ENCODE measurements around the gene CCL3.
"Not testable (repeated sequence)": the region's sequence is repeated elsewhere in the genome, so short reads cannot be mapped to it uniquely, and the experiment has no call there.

The CCL3 gene

DNA sequence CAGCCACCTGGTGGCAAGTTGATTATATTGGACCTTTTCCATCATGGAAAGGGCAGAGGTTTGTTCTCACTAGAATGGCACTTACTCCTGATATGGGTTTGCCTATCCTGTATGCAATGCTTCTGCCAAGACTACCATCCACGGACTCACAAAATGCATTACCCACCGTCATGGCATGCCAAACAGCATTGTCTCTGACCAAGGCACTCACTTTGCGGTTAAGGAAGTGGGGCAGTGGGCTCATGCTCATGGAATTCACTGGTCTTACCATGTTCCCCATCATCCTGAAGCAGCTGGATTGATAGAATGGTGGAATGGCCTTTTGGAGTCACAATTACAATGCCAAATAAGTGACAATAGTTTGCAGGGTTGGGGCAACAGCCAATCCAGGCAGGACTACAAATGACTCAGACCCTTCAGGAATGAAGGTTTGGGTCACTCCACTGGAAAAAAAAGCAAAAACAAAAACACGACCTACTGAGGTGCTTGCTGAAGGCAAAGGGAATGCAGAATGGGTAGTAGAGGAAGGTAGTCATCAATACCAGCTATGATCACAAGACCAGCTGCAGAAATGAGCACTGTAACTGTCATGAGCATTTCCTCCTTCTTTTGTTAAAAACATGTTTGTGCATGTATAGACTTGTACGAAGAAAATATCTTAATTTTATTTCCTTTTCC, 25.2 kb upstream of the CCL3 start:
- not testable (repeated sequence) for FAIRE-seq

DNA sequence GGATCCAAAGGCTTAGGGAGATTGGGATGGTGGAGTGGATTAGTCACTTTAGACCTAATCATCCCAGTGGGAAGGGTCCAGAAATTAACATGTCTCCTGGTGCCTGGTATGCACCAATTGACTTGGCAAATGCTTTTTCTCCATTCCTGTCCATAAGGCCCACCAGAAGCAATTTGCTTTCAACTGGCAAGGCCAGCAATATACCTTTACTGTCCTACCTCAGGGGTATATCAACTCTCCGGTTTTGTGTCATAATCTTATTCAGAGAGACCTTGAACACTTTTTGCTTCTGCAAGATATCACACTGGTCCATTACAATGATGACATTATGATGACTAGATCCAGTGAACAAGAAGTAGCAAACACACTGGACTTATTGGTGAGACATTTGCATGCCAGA, 23.2 kb upstream of the CCL3 start:
- not testable (repeated sequence) for FAIRE-seq

- no peak for FAIRE-seq
These were observed 22.6 kb upstream of the CCL3 start for GRCh38 chr17:36112572-36112971.

DNA sequence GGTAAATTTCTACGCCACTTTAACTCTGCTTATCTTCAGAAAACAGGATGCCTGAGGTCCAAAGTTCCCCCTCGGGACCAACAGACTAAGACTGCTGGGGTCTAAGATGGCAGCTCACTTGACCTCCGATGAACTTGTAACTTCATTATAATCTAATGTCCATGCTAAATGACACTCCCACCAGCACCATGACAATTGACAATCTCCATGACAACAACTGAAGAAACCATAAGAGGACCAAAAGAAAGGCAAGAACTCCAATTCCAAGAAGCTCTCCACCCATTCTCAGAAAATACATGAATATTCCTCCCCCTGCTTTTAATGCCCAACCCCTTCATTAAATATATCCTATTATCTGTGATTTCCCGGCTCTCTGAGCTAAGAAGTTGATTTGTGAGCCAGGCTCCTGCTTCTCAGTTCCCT, 21.1 kb upstream of the CCL3 start:
- no peak for FAIRE-seq

DNA sequence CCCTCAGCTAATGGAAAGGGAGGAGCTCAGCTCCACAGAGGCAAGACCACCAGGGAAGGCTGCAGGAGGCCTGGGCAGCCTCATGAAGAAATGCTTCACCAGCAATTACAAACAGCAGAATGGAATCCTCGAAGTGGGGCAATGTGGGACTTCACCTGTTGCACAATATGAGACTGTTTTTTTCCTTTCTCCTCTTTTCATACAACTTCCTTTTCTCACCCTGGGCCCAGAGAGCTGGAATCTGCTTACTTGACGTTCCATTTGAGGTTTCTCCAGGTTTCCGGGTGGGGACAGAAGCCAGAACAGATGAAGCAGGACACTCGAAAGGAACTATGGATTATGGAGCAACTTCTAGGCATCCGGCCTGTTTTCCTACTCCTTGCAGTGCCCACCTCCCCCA, 18.3 kb upstream of the CCL3 start:
- FAIRE-seq = not testable (repeated sequence)

DNA sequence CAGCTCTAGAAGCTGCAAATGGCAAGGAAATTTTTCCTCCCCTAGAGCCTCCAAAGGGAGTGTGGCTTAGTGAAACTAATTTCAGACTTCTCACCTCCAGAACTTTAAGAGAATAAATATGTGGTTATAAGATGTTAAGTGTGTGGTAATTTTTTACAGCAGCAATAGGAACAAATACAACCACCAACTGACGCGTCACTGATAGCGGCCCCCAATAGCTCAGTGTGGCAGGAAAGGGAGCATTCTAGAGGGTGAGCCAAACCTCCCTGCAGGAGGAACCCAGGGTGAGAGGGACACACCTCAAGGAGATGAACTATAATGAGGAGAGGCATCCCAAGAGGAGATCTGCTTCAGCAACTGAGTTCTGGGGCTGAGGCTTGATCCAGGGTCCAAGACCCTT, 17.7 kb upstream of the CCL3 start:
- FAIRE-seq = no peak

- FAIRE-seq = no peak
These were observed 16.5 kb upstream of the CCL3 start for GRCh38 chr17:36106493-36106835.

GRCh38 chr17:36105781-36106492, 16.0 kb upstream of the CCL3 start:
- no peak for FAIRE-seq

DNA sequence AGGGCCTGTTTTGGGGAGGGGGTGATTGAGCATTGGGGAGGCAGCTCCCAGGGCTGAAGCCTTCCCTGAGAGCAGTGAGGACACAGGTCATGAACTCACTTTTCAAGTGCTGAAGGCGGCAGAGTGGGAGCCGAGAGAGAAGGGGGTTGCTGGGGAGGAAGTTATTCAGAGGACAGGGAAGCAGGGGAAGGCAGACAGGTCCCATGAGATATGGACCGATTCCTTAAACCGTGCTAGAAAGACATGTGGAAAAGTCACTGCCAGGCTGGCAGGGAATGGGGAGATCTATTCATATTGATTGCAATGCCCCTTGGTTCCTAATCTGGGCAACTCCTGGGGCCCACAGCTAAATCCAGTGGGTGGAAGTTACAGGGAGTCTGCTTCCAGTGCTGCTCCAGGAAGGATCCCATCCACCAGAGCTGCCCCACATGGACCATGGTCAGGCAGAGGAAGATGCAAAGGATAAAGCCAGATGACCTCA, 14.8 kb upstream of the CCL3 start:
- no peak for FAIRE-seq

DNA sequence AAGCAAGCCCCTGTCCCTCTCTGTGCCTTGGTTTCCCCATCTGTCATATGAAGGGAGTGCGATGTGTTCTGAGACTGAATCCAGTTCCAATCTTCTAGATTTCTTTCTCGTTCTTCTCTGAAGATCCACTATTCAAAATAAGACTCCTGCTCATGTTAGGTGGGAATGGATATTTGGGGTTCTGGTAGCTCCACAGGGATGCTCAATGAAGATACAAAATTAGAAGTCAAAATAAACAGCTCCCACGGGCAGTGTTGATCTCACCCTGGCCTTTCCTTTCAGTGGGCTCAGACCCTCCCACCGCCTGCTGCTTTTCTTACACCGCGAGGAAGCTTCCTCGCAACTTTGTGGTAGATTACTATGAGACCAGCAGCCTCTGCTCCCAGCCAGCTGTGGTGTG, 14.3 kb upstream of the CCL3 start:
- FAIRE-seq = not testable (repeated sequence)

DNA sequence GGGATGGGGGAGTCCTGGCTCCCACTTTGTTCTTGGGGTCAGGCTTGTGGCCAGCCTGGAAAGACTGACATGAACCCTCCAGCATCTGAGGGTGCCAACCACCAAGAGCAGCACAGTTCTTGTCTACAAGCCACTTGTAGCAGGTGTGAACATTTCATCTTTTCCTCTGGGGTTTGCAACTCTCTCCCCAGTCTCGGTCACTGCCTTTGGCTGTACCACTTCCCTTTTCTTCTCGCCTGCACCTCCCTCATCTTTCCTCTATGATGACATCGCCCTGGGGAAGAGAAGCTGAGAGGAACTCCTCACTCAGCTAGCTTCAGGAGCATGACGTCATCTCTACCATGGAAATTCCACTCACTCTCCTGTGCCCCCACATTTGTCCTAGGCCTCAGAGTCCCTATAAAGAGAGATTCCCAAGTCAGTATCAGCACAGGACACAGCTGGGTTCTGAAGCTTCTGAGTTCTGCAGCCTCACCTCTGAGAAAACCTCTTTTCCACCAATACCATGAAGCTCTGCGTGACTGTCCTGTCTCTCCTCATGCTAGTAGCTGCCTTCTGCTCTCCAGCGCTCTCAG, 13.5 kb upstream of the CCL3 start, which contains the start of gene CCL4:
CCL4 (plus strand) TSS at position 427 of the 575 bp plus-strand sequence; CDS start at position 506, 79 bp downstream.
- not testable (repeated sequence) for FAIRE-seq

- FAIRE-seq = not testable (repeated sequence)
These were observed 9.1 kb upstream of the CCL3 start for GRCh38 chr17:36099004-36099403.

DNA sequence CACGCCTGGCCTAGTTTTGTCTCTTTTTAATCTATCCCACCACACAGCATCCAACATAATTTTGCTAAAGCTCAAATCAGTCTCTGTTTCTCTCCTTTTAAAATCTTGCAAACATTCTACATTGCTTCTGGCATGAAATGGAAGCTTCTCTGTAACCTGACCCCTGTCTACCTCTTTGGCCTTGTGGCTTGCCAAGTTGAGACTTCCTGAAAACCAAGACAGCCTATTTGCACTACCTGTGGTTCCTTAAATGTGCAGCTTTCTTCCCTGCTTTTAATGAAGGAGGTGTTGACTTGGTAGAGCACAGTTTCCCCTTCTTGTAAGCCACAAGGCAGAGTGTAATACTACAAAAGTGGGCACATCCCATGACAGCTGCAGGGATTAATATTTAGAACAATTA, 6.0 kb upstream of the CCL3 start:
- FAIRE-seq = no peak

- FAIRE-seq = no peak
These were observed 4.8 kb upstream of the CCL3 start for GRCh38 chr17:36094746-36095145.

GRCh38 chr17:36094232-36094631, 4.3 kb upstream of the CCL3 start:
- no peak for FAIRE-seq

DNA sequence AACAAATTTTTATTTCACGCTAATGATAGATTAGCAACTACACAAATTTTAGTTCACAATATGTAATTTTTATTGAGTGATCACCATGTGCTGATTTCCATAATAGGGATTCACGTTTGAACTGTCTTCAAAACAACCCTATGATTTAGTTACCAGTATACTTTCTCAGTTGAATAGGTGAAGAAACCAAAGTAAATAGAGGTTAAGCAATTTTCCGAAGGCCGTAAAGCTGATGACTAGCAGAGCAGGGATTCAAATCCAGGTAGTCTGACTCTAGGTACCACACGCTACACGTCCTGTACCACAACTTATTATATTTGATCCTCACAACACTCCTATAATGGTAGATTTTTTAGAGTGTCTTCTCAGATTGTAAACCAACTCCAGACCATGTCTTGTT, 2.8 kb upstream of the CCL3 start:
- not testable (repeated sequence) for FAIRE-seq

- no peak for FAIRE-seq
These were observed 2.3 kb upstream of the CCL3 start for GRCh38 chr17:36092230-36092629.

DNA sequence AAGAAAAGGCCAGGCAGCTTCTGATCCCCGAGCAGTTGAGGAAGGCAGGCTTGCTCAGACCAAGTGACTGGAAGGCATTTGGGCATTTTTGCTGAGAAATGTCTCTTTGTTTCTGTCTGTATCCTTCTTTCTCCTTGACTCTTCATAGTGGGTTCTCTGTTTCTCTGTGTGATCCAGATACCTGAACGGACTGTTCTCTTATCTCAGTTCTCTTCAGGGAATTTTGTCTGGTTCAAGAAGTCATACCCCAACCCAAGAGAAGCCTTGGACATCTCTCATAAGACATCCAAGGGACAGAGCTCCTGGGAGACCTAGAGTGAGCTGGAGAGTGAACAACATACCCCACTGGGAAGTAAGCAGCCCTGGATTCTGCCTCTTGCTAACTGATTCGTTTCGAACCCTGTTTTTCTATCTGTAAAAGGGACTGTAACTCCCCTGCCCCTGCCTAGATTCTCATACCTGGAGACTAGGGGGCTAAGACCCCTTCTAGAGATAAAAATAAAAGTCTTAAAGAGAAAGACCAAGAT, 541 bp downstream of the CCL3 start:
- no peak for FAIRE-seq

GRCh38 chr17:36088670-36089338, 1.1 kb downstream of the CCL3 start:
- no peak for FAIRE-seq

- not testable (repeated sequence) for FAIRE-seq
These were observed 1.9 kb downstream of the CCL3 start for GRCh38 chr17:36087897-36088572.

- FAIRE-seq = not testable (repeated sequence)
These were observed 2.5 kb downstream of the CCL3 start for GRCh38 chr17:36087471-36087870.

DNA sequence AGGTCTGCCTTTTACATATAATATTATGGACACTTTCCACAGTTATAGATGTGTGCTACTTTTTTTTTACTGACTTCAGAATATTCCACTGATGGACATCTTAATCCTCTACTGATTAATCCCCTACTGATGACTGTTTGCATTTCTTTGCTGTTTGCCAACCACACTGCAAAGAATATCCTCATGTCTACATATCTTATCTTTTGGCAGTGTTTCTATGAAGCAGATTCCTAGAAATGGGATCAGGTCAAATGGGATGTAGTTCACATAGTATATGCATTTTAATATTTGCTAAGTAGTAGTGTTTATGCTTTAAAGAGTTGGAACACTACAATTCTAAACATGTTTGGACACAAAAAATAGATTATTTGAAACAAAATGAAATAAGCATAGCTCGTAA, 3.2 kb downstream of the CCL3 start:
- no peak for FAIRE-seq

DNA sequence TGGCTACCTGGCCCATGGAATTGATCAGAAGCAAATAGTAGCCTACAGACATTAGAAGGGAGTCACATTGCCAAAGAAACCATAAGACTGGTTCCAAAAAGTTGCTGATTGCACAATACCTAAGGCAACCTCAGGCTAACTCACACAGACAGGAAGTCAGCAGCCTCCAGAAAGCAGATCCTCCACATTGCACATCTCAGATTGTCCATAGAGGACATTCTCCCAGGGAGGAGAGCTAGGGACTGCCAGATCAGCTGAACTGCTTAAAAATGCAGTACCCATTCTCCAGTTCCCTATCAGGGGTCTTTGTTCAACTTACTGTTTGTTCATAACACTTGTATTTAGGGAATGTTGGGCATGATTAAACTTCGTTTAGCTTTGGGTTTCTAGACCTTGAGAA, 4.2 kb downstream of the CCL3 start:
- no peak for FAIRE-seq

All from islet of Langerhans (tissue), 1 donor.